SK-MEL-5 (cell line): Measurements from ENCODE around the gene AP3B1. TPM values are rescaled to one million over a fixed set of nuclear protein-coding genes. Genes with fewer than 3 reads are reported as not detected.
A peak's percentile ranks its signal among the peaks of the same experiment; 100 is the strongest.

Experiments
- DNase-seq: peaks from one replicate; pipeline ENCODE4 v3.0.0-alpha.2; 2016; ENCODE audit warnings: low read depth, low spot score
- in situ Hi-C: cut with HindIII; loops from 2 replicates; pipeline ENCODE4 v1.10.0; 2016; ENCODE audit warnings: low sequenced_read_pairs, high pct_unique_total_duplicates, low pct_unique_long_range_greater_than_20kb
- total RNA-seq: library from RNA; depleted of rRNA; stranded (reverse); fragments of >200 nt; shearing (Covaris generic); gene quantifications from 2 replicates; pipeline ENCODE4 v1.2.3, GENCODE V29; 2014

AP3B1 gene
- total RNA-seq, 1 experiment from 2014 or later = 50.8 TPM

- DNase-seq = peak; percentile 55
- in situ Hi-C loops = no loop called here
Observed at GRCh38 chr5:78003919-78004318, 290.6 kb downstream of the AP3B1 start.

- DNase-seq = no peak
- in situ Hi-C loops = no loop called here
Observed at GRCh38 chr5:78003450-78003849, 291.0 kb downstream of the AP3B1 start.

GRCh38 chr5:78002690-78003089 is 291.8 kb downstream of the AP3B1 start:
- peak; percentile 25 for DNase-seq
- in situ Hi-C loops = no loop called here

GRCh38 chr5:78001197-78001596 is 293.3 kb downstream of the AP3B1 start:
- no peak for DNase-seq
- in situ Hi-C loops = no loop called here

GRCh38 chr5:78000191-78000590 is 294.3 kb downstream of the AP3B1 start:
- in situ Hi-C loops = no loop called here
- no peak for DNase-seq

GRCh38 chr5:77999399-77999798 is 295.1 kb downstream of the AP3B1 start:
- DNase-seq = no peak
- in situ Hi-C loops = no loop called here

- DNase-seq = no peak
- in situ Hi-C loops = no loop called here
Observed at GRCh38 chr5:77996943-77997342, 297.6 kb downstream of the AP3B1 start.

GRCh38 chr5:77995793-77996409 is 298.6 kb downstream of the AP3B1 start:
- in situ Hi-C loops = no loop called here
- DNase-seq = no peak

GRCh38 chr5:77994943-77995342 is 299.6 kb downstream of the AP3B1 start:
- in situ Hi-C loops = no loop called here
- DNase-seq = no peak

GRCh38 chr5:77993855-77994318 is 300.6 kb downstream of the AP3B1 start:
- no peak for DNase-seq
- in situ Hi-C loops = no loop called here

- in situ Hi-C loops = no loop called here
- no peak for DNase-seq
Observed at GRCh38 chr5:77993141-77993854, 301.2 kb downstream of the AP3B1 start.

GRCh38 chr5:77991084-77991483 is 303.4 kb downstream of the AP3B1 start:
- in situ Hi-C loops = no loop called here
- no peak for DNase-seq

GRCh38 chr5:77990020-77990419 is 304.5 kb downstream of the AP3B1 start:
- peak; percentile 16 for DNase-seq
- in situ Hi-C loops = no loop called here

- in situ Hi-C loops = no loop called here
- DNase-seq = no peak
Observed at GRCh38 chr5:77987988-77988387, 306.5 kb downstream of the AP3B1 start.

GRCh38 chr5:77987331-77987730 is 307.2 kb downstream of the AP3B1 start:
- in situ Hi-C loops = no loop called here
- no peak for DNase-seq

- no peak for DNase-seq
Observed at GRCh38 chr5:77986261-77986660, 308.2 kb downstream of the AP3B1 start.

GRCh38 chr5:77985247-77985646 is 309.3 kb downstream of the AP3B1 start:
- no peak for DNase-seq
- in situ Hi-C loops = no loop called here

More at GRCh38 chr5:77986261-77986660, 308.2 kb downstream of the AP3B1 start:
- in situ Hi-C loops = no loop called here

- in situ Hi-C loops = no loop called here
- DNase-seq = no peak
Observed at GRCh38 chr5:77984587-77984986, 309.9 kb downstream of the AP3B1 start.

- DNase-seq = no peak
- in situ Hi-C loops = no loop called here
Observed at GRCh38 chr5:77983482-77984199, 310.9 kb downstream of the AP3B1 start.
